ENCODE measurements around the gene NPM3.

NPM3 gene

DNA sequence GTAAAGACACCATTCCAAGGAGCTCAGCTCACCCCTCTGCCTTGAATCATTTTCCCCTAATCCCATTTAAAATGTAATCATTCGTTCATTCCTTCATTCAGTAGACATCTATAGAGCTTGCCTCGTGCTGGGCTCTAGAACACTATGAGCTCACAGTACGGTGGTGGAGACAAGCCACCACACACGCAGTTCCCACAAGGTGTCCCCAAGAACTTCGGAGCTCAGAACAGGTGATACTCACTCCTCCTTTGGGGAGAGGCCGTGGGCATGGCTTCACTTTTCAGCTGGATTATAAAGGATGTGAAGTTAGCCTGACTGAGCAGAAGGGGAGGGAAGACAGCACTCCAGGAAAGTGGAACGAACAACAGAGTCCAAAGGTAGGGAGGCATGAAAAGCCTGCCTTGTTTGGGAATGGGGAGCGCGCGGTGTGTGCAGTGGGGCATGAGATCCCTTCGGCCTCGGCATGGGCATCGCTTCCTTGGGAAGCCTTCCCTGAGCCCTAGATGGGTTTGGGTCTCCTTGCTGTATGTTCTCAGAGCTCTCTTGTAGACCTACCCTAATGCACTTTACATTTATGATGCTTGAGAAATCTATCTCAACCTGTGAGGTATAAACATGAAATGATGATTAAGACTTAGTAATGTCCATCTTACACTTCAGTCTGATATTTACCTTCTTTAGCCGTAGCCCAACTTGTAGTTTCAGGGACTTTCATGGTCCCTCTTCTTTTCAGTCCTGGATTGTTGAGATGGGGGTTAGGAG is 35.8 kb upstream of the NPM3 start:
- no peaks in the 10 kb centered on the region for H3K9me2 ChIP-seq (replicated peaks; ENCODE audit: low read depth, low read length)
- H3K9me3 ChIP-seq (ENCODE audit: insufficient read depth, low read depth, low read length), result no peaks in the 10 kb centered on the region
- peaks cover 57% of the 10 kb centered on the region for H3K79me2 ChIP-seq (ENCODE audit: insufficient read depth, low read length)
- peaks cover 40% of the 10 kb centered on the region for H4K20me1 ChIP-seq (ENCODE audit: insufficient read depth, low read length, poor library complexity, severe bottlenecking)
- peak overlapping the region; percentile 79 for H3K4me3 ChIP-seq (ENCODE audit: low read length, poor library complexity, severe bottlenecking)
- no peaks in the 10 kb centered on the region for H3K27me3 ChIP-seq (ENCODE audit: insufficient read depth, low read length, poor library complexity, severe bottlenecking)
- peak overlapping the region; percentile 90 for H3K4me2 ChIP-seq (ENCODE audit: low read depth, low read length, poor library complexity, severe bottlenecking)
- TF ChIP-seq, protein P1, sequence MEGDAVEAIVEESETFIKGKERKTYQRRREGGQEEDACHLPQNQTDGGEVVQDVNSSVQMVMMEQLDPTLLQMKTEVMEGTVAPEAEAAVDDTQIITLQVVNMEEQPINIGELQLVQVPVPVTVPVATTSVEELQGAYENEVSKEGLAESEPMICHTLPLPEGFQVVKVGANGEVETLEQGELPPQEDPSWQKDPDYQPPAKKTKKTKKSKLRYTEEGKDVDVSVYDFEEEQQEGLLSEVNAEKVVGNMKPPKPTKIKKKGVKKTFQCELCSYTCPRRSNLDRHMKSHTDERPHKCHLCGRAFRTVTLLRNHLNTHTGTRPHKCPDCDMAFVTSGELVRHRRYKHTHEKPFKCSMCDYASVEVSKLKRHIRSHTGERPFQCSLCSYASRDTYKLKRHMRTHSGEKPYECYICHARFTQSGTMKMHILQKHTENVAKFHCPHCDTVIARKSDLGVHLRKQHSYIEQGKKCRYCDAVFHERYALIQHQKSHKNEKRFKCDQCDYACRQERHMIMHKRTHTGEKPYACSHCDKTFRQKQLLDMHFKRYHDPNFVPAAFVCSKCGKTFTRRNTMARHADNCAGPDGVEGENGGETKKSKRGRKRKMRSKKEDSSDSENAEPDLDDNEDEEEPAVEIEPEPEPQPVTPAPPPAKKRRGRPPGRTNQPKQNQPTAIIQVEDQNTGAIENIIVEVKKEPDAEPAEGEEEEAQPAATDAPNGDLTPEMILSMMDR (conservative IDR thresholded peaks at IDR 0.05; ENCODE audit: low read length), result no peak
- H3F3A ChIP-seq (ENCODE audit: low read depth), result no peaks in the 10 kb centered on the region
- peak overlapping the region; percentile 86 for H2AFZ ChIP-seq (ENCODE audit: low read length)
- H3K9ac ChIP-seq (ENCODE audit: low read depth, low read length, poor library complexity, severe bottlenecking), result peak overlapping the region; percentile 76
- peaks cover 43% of the 10 kb centered on the region for H3K4me1 ChIP-seq (ENCODE audit: insufficient read depth, low read length, poor library complexity, severe bottlenecking)
- no peaks in the 10 kb centered on the region for H3K36me3 ChIP-seq (ENCODE audit: insufficient read depth, low read length)

DNA sequence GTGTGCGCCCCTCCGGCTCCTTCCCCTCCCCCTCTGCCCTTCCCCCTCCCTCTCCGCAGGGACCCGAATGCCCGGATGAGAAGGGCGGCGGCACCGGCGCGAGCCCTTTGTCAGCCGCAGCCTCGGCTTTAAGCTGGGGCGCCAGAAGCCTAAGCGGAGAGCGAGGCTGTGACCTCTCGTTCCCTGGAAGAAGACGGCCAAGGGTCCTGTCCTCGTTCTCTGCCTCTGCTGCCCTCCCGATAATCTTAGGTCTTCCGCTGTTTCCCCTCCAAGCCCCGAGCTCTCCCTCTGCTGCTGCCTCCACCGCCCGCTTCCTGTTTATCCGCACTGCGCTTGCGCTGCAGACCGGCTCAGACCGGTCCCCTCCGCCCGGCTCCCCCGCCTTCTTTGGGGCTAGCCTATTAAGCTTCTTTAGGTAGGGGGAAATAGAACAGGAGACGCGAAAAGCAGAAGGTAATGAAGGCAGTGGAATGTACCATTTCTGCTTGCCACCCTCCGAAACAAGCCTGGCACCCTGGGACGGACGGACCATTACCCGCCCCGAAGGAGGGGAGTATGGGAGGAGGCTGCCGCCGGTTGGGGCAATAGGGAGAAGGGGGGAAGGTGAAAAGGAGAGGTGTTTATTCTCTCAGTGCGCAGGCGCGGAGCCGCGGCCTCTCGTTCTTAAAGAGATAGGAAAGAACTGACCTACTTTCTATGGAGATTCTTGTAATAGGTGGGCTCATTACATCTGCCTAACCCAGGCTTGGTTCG is 35.0 kb upstream of the NPM3 start, which contains the start of gene OGA:
Gene OGA (minus strand): TSS at position 326 of the 753 bp plus-strand sequence. CDS start 422 bp downstream, outside the sequence.
- Histone ChIP-seq H3K27me3 (ENCODE audit: insufficient read depth, low read length, poor library complexity, severe bottlenecking) (no peaks in the 10 kb centered on the region), H3K4me2 (ENCODE audit: low read depth, low read length, poor library complexity, severe bottlenecking) (peak within 1 kb of the TSS; percentile 100), H3K9me3 (ENCODE audit: insufficient read depth, low read depth, low read length) (no peaks in the 10 kb centered on the region), H2AFZ (ENCODE audit: low read length) (peak within 1 kb of the TSS; percentile 86), H3K36me3 (ENCODE audit: insufficient read depth, low read length) (no peaks in the 10 kb centered on the region), H3K4me1 (ENCODE audit: insufficient read depth, low read length, poor library complexity, severe bottlenecking) (peaks cover 51% of the 10 kb centered on the region), H4K20me1 (ENCODE audit: insufficient read depth, low read length, poor library complexity, severe bottlenecking) (peaks cover 48% of the 10 kb centered on the region), H3K9ac (ENCODE audit: low read depth, low read length, poor library complexity, severe bottlenecking) (peak within 1 kb of the TSS; percentile 91), H3K9me2 (replicated peaks; ENCODE audit: low read depth, low read length) (no peaks in the 10 kb centered on the region), H3F3A (ENCODE audit: low read depth) (no peaks in the 10 kb centered on the region), H3K4me3 (ENCODE audit: low read length, poor library complexity, severe bottlenecking) (peak within 1 kb of the TSS; percentile 98), H3K79me2 (ENCODE audit: insufficient read depth, low read length) (peaks cover 64% of the 10 kb centered on the region)
- TF ChIP-seq, protein P1 (conservative IDR thresholded peaks at IDR 0.05; ENCODE audit: low read length), result no peak
- TF ChIP-seq EZH2phosphoT487 (IDR thresholded peaks at IDR 0.05; ENCODE audit: borderline replicate concordance), result no peak

DNA sequence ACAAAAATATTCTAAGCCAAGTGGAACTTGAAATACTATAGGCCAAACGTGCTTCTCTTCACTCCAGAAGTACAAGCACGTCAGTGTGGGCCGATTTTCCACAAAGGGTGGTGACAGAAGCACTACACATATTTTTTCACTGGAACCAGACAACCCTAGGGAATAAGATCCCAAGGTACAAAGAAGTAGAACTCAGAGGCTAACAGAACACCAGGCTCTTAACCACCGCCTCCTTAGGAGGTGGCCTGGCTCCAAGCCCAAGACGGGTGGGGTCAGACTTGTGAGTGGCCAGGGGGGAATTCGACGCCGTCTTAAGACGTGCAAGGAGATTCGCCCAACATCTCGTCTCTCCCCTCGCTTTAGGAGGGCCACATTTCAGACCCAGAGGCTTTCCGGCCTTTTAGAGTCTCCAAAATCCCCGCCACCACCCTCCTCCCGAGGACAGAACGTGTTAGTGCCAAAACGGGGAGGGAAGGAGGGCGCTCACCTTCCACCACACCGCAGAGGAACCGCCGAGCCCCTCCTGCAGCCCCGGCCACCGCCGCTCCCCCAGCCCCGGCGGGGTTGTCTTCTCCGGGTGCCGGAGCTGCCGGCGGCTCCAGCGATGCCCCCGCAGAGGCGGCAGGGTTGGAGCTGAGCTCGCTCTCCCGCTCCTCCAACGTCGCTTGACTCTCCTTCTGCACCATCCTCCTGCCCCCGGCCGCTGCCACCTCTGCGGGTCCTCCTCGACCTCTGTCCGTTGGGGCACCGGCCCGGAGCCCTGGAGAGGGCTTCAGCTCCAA is 34.3 kb upstream of the NPM3 start:
- Histone ChIP-seq H3K79me2 (ENCODE audit: insufficient read depth, low read length) (peaks cover 72% of the 10 kb centered on the region), H3K36me3 (ENCODE audit: insufficient read depth, low read length) (peaks cover 7% of the 10 kb centered on the region; the same call in 1 of the 2 replicates), H4K20me1 (ENCODE audit: insufficient read depth, low read length, poor library complexity, severe bottlenecking) (peaks cover 56% of the 10 kb centered on the region), H3K4me2 (ENCODE audit: low read depth, low read length, poor library complexity, severe bottlenecking) (peak overlapping the region; percentile 100), H3K4me3 (ENCODE audit: low read length, poor library complexity, severe bottlenecking) (peak overlapping the region; percentile 98), H3K4me1 (ENCODE audit: insufficient read depth, low read length, poor library complexity, severe bottlenecking) (peaks cover 56% of the 10 kb centered on the region), H3K9me2 (replicated peaks; ENCODE audit: low read depth, low read length) (no peaks in the 10 kb centered on the region), H3K27me3 (ENCODE audit: insufficient read depth, low read length, poor library complexity, severe bottlenecking) (no peaks in the 10 kb centered on the region), H3K9me3 (ENCODE audit: insufficient read depth, low read depth, low read length) (no peaks in the 10 kb centered on the region), H3F3A (ENCODE audit: low read depth) (no peaks in the 10 kb centered on the region), H2AFZ (ENCODE audit: low read length) (no peak overlapping the region), H3K9ac (ENCODE audit: low read depth, low read length, poor library complexity, severe bottlenecking) (peak overlapping the region; percentile 91)
- no peak for TF ChIP-seq EZH2phosphoT487 (IDR thresholded peaks at IDR 0.05; ENCODE audit: borderline replicate concordance)
- TF ChIP-seq, protein P1 (conservative IDR thresholded peaks at IDR 0.05; ENCODE audit: low read length), result no peak
